ELR (cell line): ENCODE measurements around the gene SPRED3.
"Not testable (repeated sequence)": the region's sequence is repeated elsewhere in the genome, so short reads cannot be mapped to it uniquely, and the experiment has no call there.

Experiments
- DNase-seq: peaks from one replicate; pipeline ENCODE4 v3.0.0-alpha.2; 2015; ENCODE audit warnings: low read depth

The SPRED3 gene

GRCh38 chr19:38389957-38390924, 1.7 kb downstream of the SPRED3 start:
- no peak for DNase-seq

GRCh38 chr19:38391911-38392464, 3.5 kb downstream of the SPRED3 start:
- no peak for DNase-seq

GRCh38 chr19:38392707-38393308, 4.3 kb downstream of the SPRED3 start:
- peak; percentile 55 for DNase-seq

GRCh38 chr19:38394488-38394887, 6.0 kb downstream of the SPRED3 start:
- no peak for DNase-seq

- no peak for DNase-seq
These were observed 7.1 kb downstream of the SPRED3 start for GRCh38 chr19:38395381-38396114.

- no peak for DNase-seq
These were observed 10.6 kb downstream of the SPRED3 start for GRCh38 chr19:38399081-38399480.

- no peak for DNase-seq
These were observed 11.0 kb downstream of the SPRED3 start for GRCh38 chr19:38399537-38399936.

- no peak for DNase-seq
These were observed 11.9 kb downstream of the SPRED3 start for GRCh38 chr19:38400361-38400760.

- peak; percentile 57 for DNase-seq
These were observed 12.7 kb downstream of the SPRED3 start for GRCh38 chr19:38401148-38401547.

GRCh38 chr19:38402623-38402966, 14.1 kb downstream of the SPRED3 start:
- DNase-seq: no peak

- DNase-seq: peak; percentile 95
These were observed 14.6 kb downstream of the SPRED3 start, which contains the start of gene FAM98C for GRCh38 chr19:38402967-38403674. TSS of gene FAM98C (plus strand) at chr19:38403093. CDS start at chr19:38403154, 61 bp downstream.

GRCh38 chr19:38404858-38405257, 16.4 kb downstream of the SPRED3 start:
- DNase-seq: no peak

GRCh38 chr19:38405276-38405675, 16.8 kb downstream of the SPRED3 start:
- DNase-seq: no peak

GRCh38 chr19:38409631-38410133, 21.2 kb downstream of the SPRED3 start:
- no peak for DNase-seq

GRCh38 chr19:38410407-38410806, 21.9 kb downstream of the SPRED3 start:
- DNase-seq: not testable (repeated sequence)

GRCh38 chr19:38411041-38411712, 22.7 kb downstream of the SPRED3 start:
- DNase-seq: no peak

GRCh38 chr19:38411898-38412297, 23.4 kb downstream of the SPRED3 start:
- DNase-seq: not testable (repeated sequence)

- DNase-seq: no peak
These were observed 24.0 kb downstream of the SPRED3 start for GRCh38 chr19:38412491-38412890.

- DNase-seq: no peak
These were observed 24.5 kb downstream of the SPRED3 start for GRCh38 chr19:38412961-38413360.

- DNase-seq: no peak
These were observed 24.9 kb downstream of the SPRED3 start for GRCh38 chr19:38413416-38413815.

- DNase-seq: no peak
These were observed 28.6 kb downstream of the SPRED3 start for GRCh38 chr19:38417146-38417543.
